ENCODE data around the gene IGF2BP1.
"Not testable (repeated sequence)": the region's sequence is repeated elsewhere in the genome, so short reads cannot be mapped to it uniquely, and the experiment has no call there.

The IGF2BP1 gene

GRCh38 chr17:48995974-48996721, 1.0 kb upstream of the IGF2BP1 start:
- no peak for DNase-seq (ENCODE audit: low read depth in 3 of 3)

GRCh38 chr17:48996722-48997102, 473 bp upstream of the IGF2BP1 start:
- DNase-seq (ENCODE audit: low read depth in 3 of 3), result no peak

GRCh38 chr17:48997827-48998586, 822 bp downstream of the IGF2BP1 start:
- no peak for DNase-seq (ENCODE audit: low read depth in 3 of 3)

GRCh38 chr17:48998587-48999440, 1.6 kb downstream of the IGF2BP1 start:
- DNase-seq (ENCODE audit: low read depth in 3 of 3), result no peak

GRCh38 chr17:49000943-49001342, 3.8 kb downstream of the IGF2BP1 start:
- DNase-seq (ENCODE audit: low read depth in 3 of 3), result no peak

GRCh38 chr17:49001671-49002070, 4.5 kb downstream of the IGF2BP1 start:
- DNase-seq (ENCODE audit: low read depth in 3 of 3), result no peak

- no peak for DNase-seq (ENCODE audit: low read depth in 3 of 3)
Measured at GRCh38 chr17:49002331-49002730, 5.1 kb downstream of the IGF2BP1 start.

GRCh38 chr17:49002766-49003165, 5.6 kb downstream of the IGF2BP1 start:
- no peak for DNase-seq (ENCODE audit: low read depth in 3 of 3)

- DNase-seq (ENCODE audit: low read depth in 3 of 3), result no peak
Measured at GRCh38 chr17:49003557-49004511, 6.6 kb downstream of the IGF2BP1 start.

GRCh38 chr17:49005140-49005539, 8.0 kb downstream of the IGF2BP1 start:
- no peak for DNase-seq (ENCODE audit: low read depth in 3 of 3)

GRCh38 chr17:49008908-49009307, 11.7 kb downstream of the IGF2BP1 start:
- DNase-seq (ENCODE audit: low read depth in 3 of 3), result not testable (repeated sequence)

- no peak for DNase-seq (ENCODE audit: low read depth in 3 of 3)
Measured at GRCh38 chr17:49012769-49013255, 15.6 kb downstream of the IGF2BP1 start.

GRCh38 chr17:49013311-49014213, 16.4 kb downstream of the IGF2BP1 start:
- no peak for DNase-seq (ENCODE audit: low read depth in 3 of 3)

- no peak for DNase-seq (ENCODE audit: low read depth in 3 of 3)
Measured at GRCh38 chr17:49015179-49015923, 18.2 kb downstream of the IGF2BP1 start.

GRCh38 chr17:49015924-49016774, 19.0 kb downstream of the IGF2BP1 start:
- no peak for DNase-seq (ENCODE audit: low read depth in 3 of 3)

- DNase-seq (ENCODE audit: low read depth in 3 of 3), result no peak
Measured at GRCh38 chr17:49016775-49017463, 19.7 kb downstream of the IGF2BP1 start.

GRCh38 chr17:49018116-49018612, 21.0 kb downstream of the IGF2BP1 start:
- DNase-seq (ENCODE audit: low read depth in 3 of 3), result no peak

All from stimulated activated CD4-positive, alpha-beta T cell treated with anti-CD3 and anti-CD28 coated beads, TNF-alpha, amount 100 ng/mL, for 24 hours (primary cell).